ENCODE measurements around the gene KCNQ5. TPM values are rescaled to one million over a fixed set of nuclear protein-coding genes. Genes with fewer than 3 reads are reported as not detected.

KCNQ5 gene
- total RNA-seq, 4 donors from 2014 or later = 1.1 to 14.6 (median 9.0) TPM

DNA sequence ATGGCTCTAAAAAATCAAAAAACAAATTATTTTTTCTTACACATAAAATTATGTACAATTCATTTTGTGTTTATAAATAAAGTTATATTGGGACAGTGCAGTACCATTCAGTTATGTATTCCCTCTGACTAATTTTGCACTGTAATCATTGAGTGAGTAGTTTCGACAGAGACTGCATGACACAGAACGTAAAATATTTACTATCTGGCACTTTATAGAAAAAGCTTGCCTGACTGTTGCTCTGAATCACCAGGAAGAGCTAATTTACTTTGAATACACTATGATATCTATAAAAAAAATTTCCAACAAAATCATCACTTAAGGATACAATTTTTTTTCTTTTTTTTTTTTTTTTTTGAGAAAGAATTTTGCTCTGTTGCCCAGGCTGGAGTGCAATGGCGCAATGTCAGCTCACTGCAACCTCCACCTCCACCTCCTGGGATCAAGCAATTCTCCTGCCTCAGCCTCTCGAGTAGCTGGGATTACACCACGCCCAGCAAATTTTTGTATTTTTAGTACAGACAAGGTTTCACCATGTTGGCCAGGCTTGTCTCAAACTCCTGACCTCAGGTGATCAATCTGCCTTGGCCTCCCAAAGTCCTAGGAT lies 614.4 kb downstream of the KCNQ5 start:
- Histone ChIP-seq H3K9me3 (no peaks in the 10 kb centered on the region), H3K4me1 (no peaks in the 10 kb centered on the region), H3K27ac (no peak overlapping the region), H3K4me3 (replicated peaks in 1 of 3) (no peak overlapping the region), H3K27me3 (no peaks in the 10 kb centered on the region), H3K36me3 (no peaks in the 10 kb centered on the region)
- no peak for DNase-seq
- intact Hi-C loops (cut with DNase I) = no loop called here
- TF ChIP-seq POLR2A (IDR thresholded peaks at IDR 0.05) = no peak
- TF ChIP-seq, protein P1, sequence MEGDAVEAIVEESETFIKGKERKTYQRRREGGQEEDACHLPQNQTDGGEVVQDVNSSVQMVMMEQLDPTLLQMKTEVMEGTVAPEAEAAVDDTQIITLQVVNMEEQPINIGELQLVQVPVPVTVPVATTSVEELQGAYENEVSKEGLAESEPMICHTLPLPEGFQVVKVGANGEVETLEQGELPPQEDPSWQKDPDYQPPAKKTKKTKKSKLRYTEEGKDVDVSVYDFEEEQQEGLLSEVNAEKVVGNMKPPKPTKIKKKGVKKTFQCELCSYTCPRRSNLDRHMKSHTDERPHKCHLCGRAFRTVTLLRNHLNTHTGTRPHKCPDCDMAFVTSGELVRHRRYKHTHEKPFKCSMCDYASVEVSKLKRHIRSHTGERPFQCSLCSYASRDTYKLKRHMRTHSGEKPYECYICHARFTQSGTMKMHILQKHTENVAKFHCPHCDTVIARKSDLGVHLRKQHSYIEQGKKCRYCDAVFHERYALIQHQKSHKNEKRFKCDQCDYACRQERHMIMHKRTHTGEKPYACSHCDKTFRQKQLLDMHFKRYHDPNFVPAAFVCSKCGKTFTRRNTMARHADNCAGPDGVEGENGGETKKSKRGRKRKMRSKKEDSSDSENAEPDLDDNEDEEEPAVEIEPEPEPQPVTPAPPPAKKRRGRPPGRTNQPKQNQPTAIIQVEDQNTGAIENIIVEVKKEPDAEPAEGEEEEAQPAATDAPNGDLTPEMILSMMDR (IDR thresholded peaks at IDR 0.05) = no peak
- WGBS, 2 donors = 95 to 98% methylated on average over 5 of the region's 5 CpGs

DNA sequence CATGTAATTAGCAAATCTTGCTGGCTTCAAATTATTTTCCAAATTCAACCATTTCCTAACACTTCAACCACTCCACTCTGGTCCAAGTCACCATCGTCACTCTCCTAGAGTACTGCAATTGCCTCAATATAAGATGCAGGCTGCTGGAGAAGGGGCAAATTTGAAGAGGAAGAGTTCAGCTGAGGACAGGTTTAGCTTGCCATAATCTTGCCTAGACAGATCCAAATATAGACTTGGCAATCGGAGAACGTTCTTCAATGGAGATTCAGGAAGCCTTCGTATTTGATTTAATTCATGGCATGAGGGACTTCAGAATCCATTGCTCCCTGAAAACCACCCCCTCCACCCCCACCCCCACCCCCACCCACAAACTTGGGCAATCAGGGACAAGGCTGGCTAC lies 618.9 kb downstream of the KCNQ5 start:
- Histone ChIP-seq H3K9me3 (no peaks in the 10 kb centered on the region), H3K27ac (no peak overlapping the region), H3K36me3 (no peaks in the 10 kb centered on the region), H3K4me1 (no peaks in the 10 kb centered on the region), H3K4me3 (replicated peaks in 1 of 3) (no peak overlapping the region), H3K27me3 (no peaks in the 10 kb centered on the region)
- TF ChIP-seq, protein P1 (IDR thresholded peaks at IDR 0.05) = no peak
- TF ChIP-seq POLR2A (IDR thresholded peaks at IDR 0.05) = no peak
- no peak for DNase-seq
- intact Hi-C loops (cut with DNase I) = no loop called here
- WGBS, 2 donors = 86% methylated on average over 4 of the region's 4 CpGs

DNA sequence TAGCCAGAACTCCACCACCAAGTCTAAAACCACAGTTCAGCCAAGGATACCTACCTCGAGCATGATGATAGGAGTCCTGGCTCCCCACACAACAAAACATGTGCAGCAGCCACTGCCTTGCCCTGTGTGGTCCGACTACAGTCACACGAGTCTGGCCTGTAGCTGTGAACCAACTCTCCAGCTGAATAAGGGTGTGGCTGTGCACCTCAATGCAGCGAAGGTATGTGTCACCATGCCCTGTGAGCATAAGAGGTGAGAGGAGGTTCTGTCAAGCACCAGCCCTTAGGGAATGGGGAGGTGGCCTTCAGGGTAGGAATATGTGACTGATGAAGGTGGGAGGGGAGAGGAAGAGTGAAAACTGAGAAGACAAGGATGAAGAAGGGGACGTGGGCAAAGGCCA lies 620.1 kb downstream of the KCNQ5 start:
- intact Hi-C loops (cut with DNase I) = no loop called here
- H3K4me3 ChIP-seq (replicated peaks in 1 of 3) = no peak overlapping the region
- WGBS, 2 donors = 84 to 90% methylated on average over 4 to 5 of the region's 5 CpGs
- H3K4me1 ChIP-seq = no peaks in the 10 kb centered on the region
- H3K27me3 ChIP-seq = no peaks in the 10 kb centered on the region
- no peaks in the 10 kb centered on the region for H3K36me3 ChIP-seq
- no peak for DNase-seq
- H3K9me3 ChIP-seq = no peaks in the 10 kb centered on the region
- TF ChIP-seq, protein P1 (IDR thresholded peaks at IDR 0.05) = no peak
- TF ChIP-seq POLR2A (IDR thresholded peaks at IDR 0.05) = no peak
- H3K27ac ChIP-seq = no peak overlapping the region

Small RNA genes lying within 50 kb of the gene (microRNA-seq; reads per million reads assigned to microRNA genes)
- gene MIR4282 = not detected

Small RNA genes lying within 50 kb of the gene (small RNA-seq; reads per million reads assigned to genes)
- gene MIR4282 = not detected

All from thyroid gland (tissue), 4 donors.